Activated B cell treated with CpG ODN at 0.5 μM for 24 hours (primary cell): ENCODE measurements around the gene FAM193A. TPM values are rescaled to one million over a fixed set of nuclear protein-coding genes. Genes with fewer than 3 reads are reported as not detected.

ENCODE experiments used
- ATAC-seq: fragments of 200-7000 bp; cut with Tn5 transposase; one replicate; pipeline ENCODE4 v1.10.0; 2021; ENCODE audit warnings: low read depth, mild to moderate bottlenecking, moderate library complexity
- CTCF ChIA-PET: fragments of 350-600 bp; sonication (Branson Sonifier 250); formaldehyde crosslinking; loops from one replicate; lab custom pipeline; 2021; ENCODE audit warnings: antibody characterized with exemption; lab: Charles Lee
- POLR2A ChIA-PET: fragments of 350-600 bp; sonication (Branson Sonifier 250); formaldehyde crosslinking; loops from one replicate; lab custom pipeline; 2021; ENCODE audit warnings: antibody characterized with exemption; lab: Charles Lee
- DNase-seq: peaks from one replicate; pipeline ENCODE4 v3.0.0; 2022
- H3K27ac Mint-ChIP-seq: one replicate; pipeline ENCODE4 v1.8.0; 2020; ENCODE audit warnings: mixed read lengths
- H3K27me3 Mint-ChIP-seq: one replicate; pipeline ENCODE4 v1.8.0; 2021; ENCODE audit warnings: mixed read lengths
- H3K36me3 Mint-ChIP-seq: one replicate; pipeline ENCODE4 v1.8.0; 2021; ENCODE audit warnings: low read depth, mixed read lengths
- H3K4me1 Mint-ChIP-seq: one replicate; pipeline ENCODE4 v1.8.0; 2021; ENCODE audit warnings: mixed read lengths
- H3K4me3 Mint-ChIP-seq: one replicate; pipeline ENCODE4 v1.8.0; 2020; ENCODE audit warnings: mild to moderate bottlenecking, mixed read lengths
- H3K9me3 Mint-ChIP-seq: one replicate; pipeline ENCODE4 v1.8.0; 2020; ENCODE audit warnings: mixed read lengths
- CTCF ChIP-seq: fragments of 200-600 bp; IDR thresholded peaks from one replicate; pipeline ENCODE4 v1.8.0; 2022; ENCODE audit warnings: antibody characterized with exemption, mild to moderate bottlenecking
- intact Hi-C: fragments of 100-400 bp; cut with micrococcal nuclease; formaldehyde crosslinking; loops from one replicate; pipeline ENCODE4 v1.15.1; 2024
- total RNA-seq: library from RNA; stranded (reverse); gene quantifications from 2 replicates; pipeline ENCODE4 v1.2.3, GENCODE V29; 2022

Gene FAM193A
- total RNA-seq, 1 donor from 2014 or later = 42.8 TPM

DNA sequence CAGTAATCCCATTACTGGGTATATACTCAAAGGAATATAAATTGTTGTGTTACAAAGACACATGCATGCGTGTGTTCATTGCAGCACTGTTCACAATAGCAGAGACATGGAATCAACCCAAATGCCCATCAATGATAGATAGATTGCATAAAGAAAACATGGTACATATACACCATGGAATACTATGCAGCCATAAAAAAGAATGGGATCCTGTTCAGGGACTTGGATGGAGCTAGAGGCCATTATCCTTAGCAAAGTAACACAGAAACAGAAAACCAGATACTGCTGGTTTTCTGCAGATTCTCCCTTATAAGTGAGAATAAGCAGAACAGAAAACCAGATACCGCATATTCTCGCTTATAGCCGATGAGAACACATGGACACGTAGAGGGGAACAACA is 43.5 kb downstream of the FAM193A start:
- no peak overlapping the region for H3K4me3 Mint-ChIP-seq
- ChIA-PET POLR2A (no interaction called here), CTCF (no interaction called here)
- H3K36me3 Mint-ChIP-seq = peaks cover 15% of the 10 kb centered on the region
- peaks cover 34% of the 10 kb centered on the region for H3K4me1 Mint-ChIP-seq
- no peak for TF ChIP-seq CTCF
- no peak overlapping the region for H3K27ac Mint-ChIP-seq
- intact Hi-C loops = no loop called here
- no peaks in the 10 kb centered on the region for H3K9me3 Mint-ChIP-seq
- H3K27me3 Mint-ChIP-seq = no peaks in the 10 kb centered on the region
- ATAC-seq (no peak), DNase-seq (no peak)

DNA sequence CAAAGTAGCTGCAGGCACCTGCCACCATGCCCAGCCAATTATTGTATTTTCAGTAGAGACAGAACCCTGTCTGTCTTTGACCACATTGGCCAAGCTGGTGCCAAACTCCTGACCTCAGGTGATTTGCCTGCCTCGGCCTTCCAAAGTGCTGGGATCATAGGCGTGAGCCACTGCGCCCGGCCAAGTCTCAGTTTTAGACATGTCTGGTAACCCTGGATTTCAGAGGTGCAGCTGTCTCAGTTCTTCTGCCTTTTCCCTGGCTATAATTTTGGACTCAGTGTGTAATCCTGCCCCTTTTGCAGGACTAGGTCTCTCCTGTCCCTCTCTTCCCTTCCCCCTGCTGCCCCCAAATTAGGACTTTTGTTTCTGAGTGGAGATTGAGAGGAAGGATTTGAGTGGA is 46.6 kb downstream of the FAM193A start:
- ChIA-PET POLR2A (no interaction called here), CTCF (no interaction called here)
- DNase-seq = no peak
- intact Hi-C loops = no loop called here
- ATAC-seq = no peak
- no peak for TF ChIP-seq CTCF
- no peaks in the 10 kb centered on the region for H3K27me3 Mint-ChIP-seq
- peaks cover 47% of the 10 kb centered on the region for H3K4me1 Mint-ChIP-seq
- H3K36me3 Mint-ChIP-seq = peaks cover 11% of the 10 kb centered on the region
- H3K9me3 Mint-ChIP-seq = no peaks in the 10 kb centered on the region
- no peak overlapping the region for H3K27ac Mint-ChIP-seq
- no peak overlapping the region for H3K4me3 Mint-ChIP-seq

DNA sequence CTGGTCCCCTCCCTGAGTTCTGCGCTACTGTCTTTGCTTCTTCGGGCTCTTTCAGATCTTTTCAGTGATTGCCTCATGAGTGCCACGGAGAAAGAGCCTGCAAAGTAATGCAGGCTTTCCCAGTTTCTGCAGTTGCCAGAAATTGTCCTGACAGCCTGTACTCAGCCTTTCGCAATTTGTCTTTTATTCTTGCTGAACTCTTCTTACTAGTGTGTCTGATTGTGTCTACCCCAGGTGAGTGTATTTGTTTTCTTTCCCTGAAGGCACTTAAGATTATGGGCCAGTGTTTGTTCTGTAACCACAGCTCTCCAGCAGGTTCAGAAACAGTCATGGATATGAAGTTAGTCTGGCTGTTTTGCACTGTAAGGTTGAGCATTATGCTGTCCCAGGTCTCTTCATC is 47.1 kb downstream of the FAM193A start:
- ATAC-seq = no peak
- Mint-ChIP-seq H3K9me3 (no peaks in the 10 kb centered on the region), H3K4me3 (no peak overlapping the region), H3K27me3 (no peaks in the 10 kb centered on the region), H3K27ac (no peak overlapping the region), H3K4me1 (peaks cover 51% of the 10 kb centered on the region), H3K36me3 (peaks cover 11% of the 10 kb centered on the region)
- TF ChIP-seq CTCF = no peak
- DNase-seq = no peak
- intact Hi-C loops = no loop called here
- POLR2A ChIA-PET = no interaction called here
- CTCF ChIA-PET = no interaction called here

- H3K4me1 Mint-ChIP-seq = peaks cover 70% of the 10 kb centered on the region
- H3K9me3 Mint-ChIP-seq = no peaks in the 10 kb centered on the region
- H3K4me3 Mint-ChIP-seq = no peak overlapping the region
- no peak for DNase-seq
- no peak overlapping the region for H3K27ac Mint-ChIP-seq
- H3K36me3 Mint-ChIP-seq = peaks cover 4% of the 10 kb centered on the region
- ChIA-PET CTCF (no interaction called here), POLR2A (interaction anchor here (0.6 kb wide), 2 partner anchors 74 to 649 kb away, joined by 3 to 6 read pairs; no protein-coding TSS in a partner anchor)
- intact Hi-C loops = no loop called here
- TF ChIP-seq CTCF = no peak
- no peak for ATAC-seq
- H3K27me3 Mint-ChIP-seq = no peaks in the 10 kb centered on the region
Measured at GRCh38 chr4:2586502-2586901, 50.1 kb downstream of the FAM193A start.

GRCh38 chr4:2587213-2587823 is 50.9 kb downstream of the FAM193A start:
- CTCF ChIA-PET = no interaction called here
- no peak for TF ChIP-seq CTCF
- intact Hi-C loops = no loop called here
- H3K27me3 Mint-ChIP-seq = no peaks in the 10 kb centered on the region
- DNase-seq (no peak), ATAC-seq (no peak)
- no peak overlapping the region for H3K27ac Mint-ChIP-seq
- no peak overlapping the region for H3K4me3 Mint-ChIP-seq
- peaks cover 4% of the 10 kb centered on the region for H3K36me3 Mint-ChIP-seq
- H3K4me1 Mint-ChIP-seq = peaks cover 66% of the 10 kb centered on the region
- POLR2A ChIA-PET = interaction anchor here (0.6 kb wide), 2 partner anchors 75 to 648 kb away, joined by 3 to 6 read pairs; no protein-coding TSS in a partner anchor
- no peaks in the 10 kb centered on the region for H3K9me3 Mint-ChIP-seq
